ENCODE data around the gene PPIP5K2.

- TF ChIP-seq, protein P1, sequence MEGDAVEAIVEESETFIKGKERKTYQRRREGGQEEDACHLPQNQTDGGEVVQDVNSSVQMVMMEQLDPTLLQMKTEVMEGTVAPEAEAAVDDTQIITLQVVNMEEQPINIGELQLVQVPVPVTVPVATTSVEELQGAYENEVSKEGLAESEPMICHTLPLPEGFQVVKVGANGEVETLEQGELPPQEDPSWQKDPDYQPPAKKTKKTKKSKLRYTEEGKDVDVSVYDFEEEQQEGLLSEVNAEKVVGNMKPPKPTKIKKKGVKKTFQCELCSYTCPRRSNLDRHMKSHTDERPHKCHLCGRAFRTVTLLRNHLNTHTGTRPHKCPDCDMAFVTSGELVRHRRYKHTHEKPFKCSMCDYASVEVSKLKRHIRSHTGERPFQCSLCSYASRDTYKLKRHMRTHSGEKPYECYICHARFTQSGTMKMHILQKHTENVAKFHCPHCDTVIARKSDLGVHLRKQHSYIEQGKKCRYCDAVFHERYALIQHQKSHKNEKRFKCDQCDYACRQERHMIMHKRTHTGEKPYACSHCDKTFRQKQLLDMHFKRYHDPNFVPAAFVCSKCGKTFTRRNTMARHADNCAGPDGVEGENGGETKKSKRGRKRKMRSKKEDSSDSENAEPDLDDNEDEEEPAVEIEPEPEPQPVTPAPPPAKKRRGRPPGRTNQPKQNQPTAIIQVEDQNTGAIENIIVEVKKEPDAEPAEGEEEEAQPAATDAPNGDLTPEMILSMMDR (conservative IDR thresholded peaks at IDR 0.05), result no peak
- TF ChIP-seq ZFX (IDR thresholded peaks at IDR 0.05), result no peak
Observed at GRCh38 chr5:103079796-103080195, 40.3 kb upstream of the PPIP5K2 start.

Measured in C4-2B (cell line).